HG02763 (cell line): ENCODE data around the gene NTMT1.

Experiments
- ATAC-seq: cut with Tn5 transposase; IDR thresholded peaks from one replicate; pipeline ENCODE4 v1.9.1; 2021; ENCODE audit warnings: mild to moderate bottlenecking, moderate library complexity; ENCODE audit not compliant: unreplicated experiment

The NTMT1 gene

DNA sequence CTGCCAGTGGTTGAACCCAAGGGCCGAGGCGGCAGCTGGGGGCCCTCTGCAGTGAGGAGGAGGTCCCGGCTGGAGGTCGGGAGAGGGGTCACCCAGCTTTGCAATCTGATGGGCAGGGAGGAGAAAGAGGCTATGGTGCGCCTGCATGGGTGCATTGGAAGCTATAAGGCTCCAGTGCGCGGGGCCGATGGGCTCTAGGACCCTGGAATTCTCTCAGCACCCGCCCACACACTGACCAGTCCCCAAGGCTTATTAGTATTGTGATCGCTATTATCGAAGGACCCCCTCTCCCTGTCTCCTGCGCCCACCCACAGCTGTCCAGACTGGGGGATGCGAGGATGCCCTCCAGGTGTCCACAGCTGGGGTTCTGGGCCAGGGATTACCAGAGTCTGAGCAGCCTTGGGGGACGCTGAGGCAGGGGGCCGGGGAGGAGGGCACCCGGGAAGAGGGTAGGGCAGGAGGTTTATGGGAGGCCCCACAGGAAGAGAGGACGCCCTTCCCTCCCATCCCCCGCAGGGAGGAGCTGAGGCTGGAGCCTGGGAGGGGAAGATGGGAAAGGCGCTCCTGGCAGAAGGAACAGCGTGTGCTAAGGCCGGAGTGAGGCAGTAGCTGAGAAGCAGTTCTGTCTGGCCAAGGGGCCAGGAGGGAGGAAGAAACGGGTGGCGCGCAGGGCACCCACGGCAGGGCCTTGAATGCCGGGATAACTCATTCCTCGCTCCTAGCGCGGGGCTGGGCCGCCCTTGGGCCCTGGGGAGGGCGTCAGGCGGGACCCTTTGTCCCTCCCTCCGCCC, 29.2 kb upstream of the NTMT1 start:
- ATAC-seq: no peak

DNA sequence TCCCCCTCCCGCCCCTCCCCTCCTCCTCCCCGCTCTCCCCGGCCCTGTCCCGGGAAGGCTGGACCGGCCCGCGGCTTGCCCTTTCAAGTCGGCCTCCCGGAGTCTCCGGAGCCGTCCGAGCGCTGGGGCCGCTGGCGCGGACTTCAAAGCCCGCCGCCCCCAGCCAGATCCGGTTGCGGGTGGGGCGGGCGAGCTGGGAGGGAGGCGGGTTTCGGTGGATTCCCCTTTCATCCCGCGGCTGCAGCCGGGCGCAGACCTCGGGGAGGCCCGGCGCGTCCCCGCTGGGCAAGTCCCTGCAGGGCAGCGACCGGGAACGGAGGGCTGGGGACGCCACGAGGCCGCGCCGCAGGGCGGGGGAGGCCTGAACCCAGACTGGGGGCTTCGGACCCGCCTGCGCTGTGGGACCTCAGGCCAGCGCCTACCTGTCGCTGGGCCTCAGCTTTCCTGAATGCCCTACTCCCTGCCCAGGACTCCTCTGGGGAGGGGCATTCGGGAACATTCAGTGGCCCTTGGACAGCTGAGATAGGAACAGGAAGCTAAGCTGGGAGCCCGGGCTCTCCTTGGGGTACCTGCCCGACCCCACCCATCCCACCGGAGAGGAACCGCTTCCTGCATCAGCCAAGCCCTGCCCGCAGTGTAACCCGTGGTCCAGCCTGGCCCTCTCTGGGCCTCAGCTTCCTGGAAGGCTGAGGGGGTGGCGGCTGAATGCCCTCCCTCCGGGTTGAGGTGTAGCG, 28.4 kb upstream of the NTMT1 start:
- ATAC-seq: no peak

GRCh38 chr9:129598089-129598596, 27.8 kb upstream of the NTMT1 start:
- ATAC-seq: no peak

- no peak for ATAC-seq
Measured at GRCh38 chr9:129601082-129601674, 24.8 kb upstream of the NTMT1 start.

GRCh38 chr9:129602598-129603415, 23.2 kb upstream of the NTMT1 start:
- no peak for ATAC-seq

DNA sequence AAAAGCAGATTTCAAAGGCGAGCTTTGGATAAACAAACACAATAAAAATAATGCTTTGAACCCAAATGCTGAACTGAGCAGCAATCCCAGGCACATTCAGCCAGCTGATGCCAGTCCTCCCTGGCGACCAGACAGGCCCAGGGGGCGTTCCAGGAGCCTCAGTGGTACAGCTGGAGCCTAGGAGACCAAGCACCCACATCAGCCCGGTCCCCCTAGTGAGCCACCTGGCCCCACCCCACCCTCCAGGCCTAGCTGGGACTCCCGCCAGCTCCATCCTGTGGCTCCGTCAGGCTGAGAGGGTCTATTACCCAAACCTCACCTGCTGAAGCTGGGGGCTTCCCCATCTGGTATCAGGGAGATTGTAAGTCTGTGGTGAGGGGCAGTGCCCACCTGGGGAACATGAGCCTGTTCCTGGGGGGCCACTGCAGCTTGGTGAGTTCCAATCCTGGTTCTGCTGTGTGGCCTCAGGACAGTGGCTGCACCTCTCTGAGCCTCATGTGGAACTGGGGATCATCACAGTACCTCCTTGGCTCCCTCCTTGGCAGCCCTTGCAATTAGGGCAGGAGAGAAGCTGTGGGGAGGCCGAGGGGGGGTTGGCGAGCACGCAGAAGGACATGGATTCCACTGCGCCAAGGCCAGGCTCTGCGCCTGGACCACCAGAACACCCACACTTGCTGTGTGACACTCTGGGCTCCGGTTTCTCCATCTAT, 21.8 kb upstream of the NTMT1 start:
- no peak for ATAC-seq

DNA sequence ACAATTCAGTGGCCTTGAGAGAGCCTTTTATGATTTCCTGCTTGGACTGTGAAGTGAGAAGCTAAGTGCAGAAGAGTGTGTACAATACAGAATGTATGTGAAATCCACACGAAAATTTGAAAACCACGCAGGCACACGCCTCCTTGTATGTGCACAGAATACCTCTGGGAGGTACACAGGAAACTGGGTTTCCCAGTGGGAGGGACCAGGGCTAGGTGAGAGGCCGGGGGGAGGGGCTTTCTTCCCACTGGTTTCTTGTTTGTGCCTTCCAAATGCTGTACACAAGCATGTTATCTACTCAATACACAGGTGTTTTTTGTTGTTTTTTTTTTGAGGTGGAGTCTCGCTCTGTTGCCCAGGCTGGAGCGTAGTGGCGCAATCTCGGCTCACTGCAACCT, 21.2 kb upstream of the NTMT1 start:
- ATAC-seq: no peak

DNA sequence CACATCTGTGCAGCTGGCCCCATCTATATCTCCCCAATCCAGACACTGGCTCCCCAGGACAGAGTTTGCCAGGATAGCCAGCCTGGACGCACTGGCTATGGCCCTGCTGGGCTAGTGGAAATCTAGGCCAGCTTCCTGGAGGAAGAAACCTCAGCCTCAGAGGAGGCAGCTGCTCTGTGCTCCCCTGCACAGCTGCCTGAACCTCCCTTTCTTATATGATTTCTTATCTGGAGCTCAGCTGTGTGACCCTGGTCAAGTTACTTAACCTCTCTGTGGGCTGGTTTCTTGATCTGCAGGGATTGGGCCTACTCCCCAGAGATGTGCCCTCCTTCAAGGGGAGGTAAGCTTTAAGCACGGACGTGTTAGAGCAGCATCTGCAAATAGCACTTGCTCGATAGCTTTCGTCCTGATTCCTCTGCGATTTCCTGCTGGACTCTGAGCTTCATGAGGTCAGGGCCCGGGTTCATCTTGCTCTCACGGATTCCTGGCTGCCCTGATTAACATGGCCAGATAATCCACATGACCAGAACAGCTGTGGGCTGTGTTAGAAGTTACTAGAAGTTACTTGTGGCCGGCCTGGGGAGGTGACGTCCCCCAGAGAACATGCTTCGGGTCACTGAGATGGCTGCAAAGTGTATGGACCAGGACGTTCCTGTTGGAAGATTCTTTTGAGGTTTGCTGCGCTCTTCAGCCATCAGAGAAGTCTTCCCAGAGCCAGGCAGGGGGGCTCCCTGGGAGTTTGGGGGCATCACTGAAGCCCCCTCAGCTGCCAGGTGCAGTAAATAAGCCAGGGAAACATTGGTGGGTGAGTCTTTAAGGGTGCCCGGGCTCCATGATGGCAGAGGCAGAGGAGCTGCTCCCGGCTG, 19.6 kb upstream of the NTMT1 start:
- ATAC-seq: no peak

DNA sequence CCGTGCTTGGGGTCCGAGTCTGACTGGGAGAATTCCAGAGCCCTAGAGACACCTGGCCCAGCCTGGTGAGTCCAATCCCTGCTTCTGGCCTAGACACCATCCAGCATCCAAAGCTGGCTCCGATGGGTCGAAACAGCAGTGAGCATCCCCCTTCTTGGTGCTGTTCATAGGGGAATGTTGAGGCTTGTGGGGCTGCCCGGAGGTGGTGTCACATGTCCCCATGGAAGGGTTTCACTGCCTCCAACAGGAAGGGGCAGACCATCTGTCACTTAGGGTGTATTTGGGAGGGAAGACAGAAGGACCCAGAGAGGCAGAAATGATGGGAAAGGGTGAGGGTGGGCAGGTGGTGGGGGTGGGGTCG, 19.0 kb upstream of the NTMT1 start:
- no peak for ATAC-seq

DNA sequence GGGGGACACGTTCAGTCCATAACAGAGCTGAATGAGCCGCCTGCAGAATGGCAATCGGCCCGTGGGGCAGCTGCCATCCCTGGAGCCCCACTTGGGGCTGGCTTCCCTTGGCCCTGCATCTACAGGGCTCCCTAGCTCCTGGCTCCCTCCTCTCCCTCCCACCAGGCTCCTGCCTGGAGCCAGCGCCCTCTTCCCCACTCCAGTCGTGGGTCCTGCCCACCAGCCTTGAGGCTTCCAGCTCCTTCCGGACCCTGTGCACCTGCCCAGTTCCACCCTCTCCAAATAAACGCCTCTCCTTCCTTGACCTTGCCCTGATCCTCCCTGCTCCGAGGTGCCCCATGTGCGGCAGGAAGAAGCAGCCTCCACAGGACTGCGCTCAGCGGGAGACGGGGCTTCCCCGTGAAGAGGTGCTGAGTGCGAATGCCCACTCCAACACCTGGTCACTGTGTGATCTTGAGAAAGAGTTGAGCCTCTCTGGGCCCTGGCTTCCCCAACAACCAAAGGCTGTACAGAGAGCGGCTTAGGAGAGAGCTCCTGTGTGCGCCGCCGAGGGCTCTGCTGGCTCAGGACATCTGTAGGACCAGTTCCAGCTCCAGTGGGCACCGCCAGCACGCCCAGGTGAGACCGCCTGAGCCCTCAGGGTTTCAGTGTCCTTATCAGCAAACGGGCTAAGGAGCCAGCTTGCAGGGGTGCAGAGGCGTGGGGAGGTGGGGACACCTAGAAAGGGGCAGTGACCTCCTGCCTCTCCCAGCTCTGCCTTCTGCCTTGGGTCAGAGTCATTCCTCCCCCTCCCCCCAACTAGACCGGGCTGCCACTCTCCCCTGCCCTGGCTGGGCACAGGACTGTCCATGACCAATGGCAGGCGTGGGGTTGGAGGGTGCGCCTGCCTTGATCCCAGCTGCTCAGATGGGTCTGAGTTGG, 17.1 kb upstream of the NTMT1 start:
- ATAC-seq: no peak

GRCh38 chr9:129609486-129610212, 16.3 kb upstream of the NTMT1 start:
- no peak for ATAC-seq

- no peak for ATAC-seq
Measured at GRCh38 chr9:129610213-129610472, 15.8 kb upstream of the NTMT1 start.

DNA sequence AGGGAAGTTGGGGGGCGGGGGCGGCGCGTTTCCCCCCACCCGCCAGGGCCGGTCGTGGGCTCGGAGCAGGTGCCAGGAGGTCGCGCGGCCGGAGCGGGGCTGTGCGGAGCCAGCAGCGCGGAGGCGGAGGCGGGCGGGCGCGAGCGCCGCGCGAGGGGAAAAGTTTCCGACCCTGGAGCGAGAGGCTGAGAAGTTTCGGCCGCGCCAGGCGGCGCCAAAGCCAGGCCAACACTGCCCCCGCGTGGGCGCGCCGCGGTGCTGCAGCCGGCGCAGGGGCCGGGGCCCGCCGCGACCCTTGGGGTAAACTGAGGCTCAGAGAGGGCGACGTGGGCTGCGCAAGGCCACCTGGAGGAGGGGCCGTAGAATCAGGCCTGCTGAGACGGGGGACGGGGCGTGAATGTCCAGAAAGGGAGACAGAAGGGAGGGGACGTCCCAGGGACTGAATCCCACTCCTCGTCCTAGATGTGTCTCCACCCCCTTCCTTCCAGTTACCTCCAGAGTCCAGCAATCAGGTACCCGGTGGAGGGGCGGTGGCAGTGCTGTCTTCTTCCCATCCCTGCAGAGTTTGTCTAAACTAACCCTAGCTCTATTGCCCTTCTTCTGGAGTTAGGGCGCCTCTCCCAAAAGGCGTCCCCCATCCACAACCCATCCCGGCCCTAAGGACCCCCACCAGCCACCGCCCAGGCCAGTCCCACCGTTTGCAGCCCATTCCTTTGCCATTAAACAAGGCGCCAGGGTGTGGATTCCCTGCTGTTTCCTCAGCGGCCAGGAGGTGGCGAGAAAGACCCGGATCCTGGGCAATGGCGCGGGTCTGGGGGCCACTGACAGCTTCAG, 15.3 kb upstream of the NTMT1 start:
- ATAC-seq: peak; percentile 58

GRCh38 chr9:129611307-129611800, 14.6 kb upstream of the NTMT1 start:
- ATAC-seq: no peak

DNA sequence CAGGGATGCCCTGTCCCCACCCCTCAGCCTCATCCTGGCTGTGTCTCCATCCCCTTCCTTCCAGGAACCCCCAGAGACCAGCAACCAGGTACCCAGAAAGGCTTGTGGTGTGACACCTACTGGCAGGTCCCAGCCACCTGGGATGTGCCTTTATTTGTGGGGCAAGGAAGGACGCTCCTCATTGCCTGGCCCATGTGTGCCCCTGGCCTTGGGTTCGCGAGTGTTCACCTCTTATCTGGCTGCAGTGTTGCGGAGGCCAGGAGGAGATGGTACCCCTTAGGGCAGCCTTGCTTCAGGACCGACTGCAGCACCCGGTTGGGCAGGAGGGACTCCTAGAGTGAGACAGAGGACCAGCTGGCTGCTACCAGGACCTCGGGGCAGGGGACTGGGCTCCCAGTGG, 13.8 kb upstream of the NTMT1 start:
- ATAC-seq: no peak

GRCh38 chr9:129612815-129613519, 13.0 kb upstream of the NTMT1 start:
- no peak for ATAC-seq
